Measurements from ENCODE around the gene PIWIL4.

PIWIL4 gene

DNA sequence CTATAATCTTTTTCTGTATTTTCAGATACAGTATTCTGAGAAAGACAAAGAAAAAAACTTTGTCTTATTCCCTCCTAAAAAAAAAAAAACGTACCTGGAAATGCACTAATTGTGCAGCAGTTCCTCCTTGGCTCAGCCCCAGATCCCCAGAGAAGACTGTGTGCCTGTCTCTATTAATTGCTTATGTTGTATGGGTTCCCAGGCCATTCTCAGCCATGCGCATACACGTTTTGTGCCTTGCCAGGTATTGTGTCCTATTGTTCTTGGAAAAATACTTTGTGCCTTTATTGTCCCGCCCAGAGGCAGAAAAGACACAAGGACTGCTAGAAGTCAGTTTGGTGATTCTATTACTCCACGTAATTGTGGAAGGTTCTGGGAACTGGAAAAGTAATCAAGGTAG lies 91.2 kb downstream of the PIWIL4 start:
- H3K27me3 ChIP-seq (ENCODE audit: control insufficient read depth, insufficient read depth, low read length): no peaks in the 10 kb centered on the region
- H3K9me3 ChIP-seq (ENCODE audit: control insufficient read depth, insufficient read depth, low read length): no peaks in the 10 kb centered on the region
- no peaks in the 10 kb centered on the region for H3K36me3 ChIP-seq (ENCODE audit: control insufficient read depth, insufficient read depth, low read length)
- H3K4me3 ChIP-seq (ENCODE audit: low read depth, low read length): no peak overlapping the region
- no peak overlapping the region for H3K9ac ChIP-seq (ENCODE audit: low read depth, low read length)
- H3K4me1 ChIP-seq (ENCODE audit: control insufficient read depth, insufficient read depth, low read length): peaks cover 20% of the 10 kb centered on the region

DNA sequence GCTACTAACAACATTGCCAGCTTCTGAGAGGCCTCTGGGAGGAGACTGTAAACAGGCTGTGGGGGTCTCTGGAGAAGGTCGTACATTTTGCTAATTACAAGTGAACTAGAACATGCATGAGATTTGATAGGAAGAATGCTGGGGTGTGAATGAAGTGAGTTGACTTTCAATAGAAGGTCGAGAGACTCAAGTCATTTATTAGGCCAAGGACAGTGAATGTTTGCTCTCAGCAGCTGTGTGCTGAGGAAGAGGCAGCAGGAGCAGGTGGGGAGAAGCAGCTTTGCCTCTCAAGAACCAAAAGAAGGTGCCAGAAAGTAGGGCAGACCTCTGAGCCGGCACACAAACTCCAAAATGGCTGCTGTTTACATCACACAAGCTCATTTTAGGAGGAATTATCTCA lies 91.7 kb downstream of the PIWIL4 start:
- peaks cover 20% of the 10 kb centered on the region for H3K4me1 ChIP-seq (ENCODE audit: control insufficient read depth, insufficient read depth, low read length)

DNA sequence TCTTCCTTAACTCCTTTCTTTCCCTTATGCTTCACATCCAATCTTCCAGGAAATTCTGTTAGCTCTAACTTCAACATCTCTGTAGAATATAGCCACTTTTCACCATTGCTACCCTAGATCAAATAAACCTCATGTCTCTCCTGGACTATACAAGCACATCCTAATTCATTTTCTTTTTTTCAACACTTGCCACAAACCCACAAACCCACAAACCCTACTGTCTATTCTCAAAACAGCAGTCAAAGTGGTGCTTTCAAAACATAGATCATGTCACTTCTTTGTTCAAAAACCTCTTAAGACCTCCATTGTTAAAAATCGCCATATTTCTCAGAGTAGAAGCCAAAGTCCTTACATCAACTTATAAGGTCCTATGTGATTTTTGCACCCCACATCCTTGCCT lies 94.3 kb downstream of the PIWIL4 start:
- H3K9me3 ChIP-seq (ENCODE audit: control insufficient read depth, insufficient read depth, low read length): no peaks in the 10 kb centered on the region
- no peak overlapping the region for H3K4me3 ChIP-seq (ENCODE audit: low read depth, low read length)
- no peaks in the 10 kb centered on the region for H3K27me3 ChIP-seq (ENCODE audit: control insufficient read depth, insufficient read depth, low read length)
- no peaks in the 10 kb centered on the region for H3K36me3 ChIP-seq (ENCODE audit: control insufficient read depth, insufficient read depth, low read length)
- peaks cover 17% of the 10 kb centered on the region for H3K4me1 ChIP-seq (ENCODE audit: control insufficient read depth, insufficient read depth, low read length)
- no peak overlapping the region for H3K9ac ChIP-seq (ENCODE audit: low read depth, low read length)

More for the DNA sequence above, 91.7 kb downstream of the PIWIL4 start:
- Histone ChIP-seq H3K9me3 (ENCODE audit: control insufficient read depth, insufficient read depth, low read length) (no peaks in the 10 kb centered on the region), H3K27me3 (ENCODE audit: control insufficient read depth, insufficient read depth, low read length) (no peaks in the 10 kb centered on the region), H3K36me3 (ENCODE audit: control insufficient read depth, insufficient read depth, low read length) (no peaks in the 10 kb centered on the region), H3K4me3 (ENCODE audit: low read depth, low read length) (no peak overlapping the region), H3K9ac (ENCODE audit: low read depth, low read length) (no peak overlapping the region)

DNA sequence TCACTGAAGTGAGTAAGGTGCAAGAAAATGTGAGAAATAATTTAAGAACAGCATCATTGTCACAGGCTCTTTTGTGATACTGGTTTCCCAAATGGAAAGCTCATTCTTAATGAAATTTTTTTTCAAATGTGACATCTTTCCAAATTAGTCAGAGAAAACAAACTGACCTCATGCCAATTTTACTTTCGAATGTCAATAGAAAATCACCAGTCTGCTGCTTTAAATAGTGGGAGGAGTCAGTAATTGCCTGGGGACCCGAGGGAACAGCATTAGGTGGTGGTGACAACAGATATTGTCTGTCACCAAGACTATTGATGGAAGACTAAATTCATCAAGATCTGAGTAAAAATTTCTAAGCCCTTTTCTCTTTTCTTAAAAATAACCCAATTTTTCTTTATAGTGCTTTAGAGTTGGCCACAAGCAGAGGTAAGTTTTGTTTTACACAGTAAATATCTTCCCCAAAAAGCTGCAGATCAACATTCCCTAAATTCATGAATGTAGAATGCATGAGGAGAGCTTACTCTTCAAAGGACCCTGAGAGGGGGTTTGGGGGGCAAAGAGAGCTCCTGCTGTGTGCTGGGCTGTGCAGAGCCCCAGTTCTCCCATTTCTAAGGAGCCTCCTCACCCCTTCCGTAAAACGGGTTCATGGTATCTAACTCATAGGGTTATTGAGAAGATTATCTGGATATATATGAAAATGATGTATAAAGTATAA lies 95.1 kb downstream of the PIWIL4 start:
- Histone ChIP-seq H3K27me3 (ENCODE audit: control insufficient read depth, insufficient read depth, low read length) (no peaks in the 10 kb centered on the region), H3K4me3 (ENCODE audit: low read depth, low read length) (no peak overlapping the region), H3K36me3 (ENCODE audit: control insufficient read depth, insufficient read depth, low read length) (no peaks in the 10 kb centered on the region), H3K9ac (ENCODE audit: low read depth, low read length) (no peak overlapping the region), H3K9me3 (ENCODE audit: control insufficient read depth, insufficient read depth, low read length) (no peaks in the 10 kb centered on the region), H3K4me1 (ENCODE audit: control insufficient read depth, insufficient read depth, low read length) (peaks cover 13% of the 10 kb centered on the region)

DNA sequence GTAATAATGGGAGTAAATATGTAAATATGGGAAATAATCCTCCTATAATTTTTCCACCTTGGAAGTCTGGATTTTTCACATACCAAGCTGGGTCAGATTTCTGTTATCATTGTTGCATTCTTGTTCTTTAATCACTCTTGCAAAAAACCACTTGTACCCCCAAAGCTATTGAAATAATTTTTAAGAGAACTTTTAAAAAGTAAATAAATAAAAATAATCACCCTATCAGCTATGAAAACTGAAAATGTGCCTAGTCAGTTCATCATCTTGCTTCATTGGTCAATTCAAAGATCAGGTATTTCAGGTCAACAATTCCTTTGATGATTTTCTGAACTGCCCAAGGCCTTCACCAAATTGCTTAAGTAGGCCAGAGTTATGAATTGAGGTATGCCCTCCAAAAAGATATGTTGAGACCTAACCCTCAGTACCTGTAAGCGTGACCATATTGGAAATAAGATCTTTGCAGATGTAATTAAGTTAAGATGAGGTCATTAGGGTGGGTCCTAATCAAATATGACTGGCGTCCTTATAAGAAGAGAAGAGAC lies 95.8 kb downstream of the PIWIL4 start:
- Histone ChIP-seq H3K36me3 (ENCODE audit: control insufficient read depth, insufficient read depth, low read length) (no peaks in the 10 kb centered on the region), H3K4me3 (ENCODE audit: low read depth, low read length) (no peak overlapping the region), H3K4me1 (ENCODE audit: control insufficient read depth, insufficient read depth, low read length) (peaks cover 10% of the 10 kb centered on the region), H3K9ac (ENCODE audit: low read depth, low read length) (no peak overlapping the region), H3K27me3 (ENCODE audit: control insufficient read depth, insufficient read depth, low read length) (no peaks in the 10 kb centered on the region), H3K9me3 (ENCODE audit: control insufficient read depth, insufficient read depth, low read length) (no peaks in the 10 kb centered on the region)

DNA sequence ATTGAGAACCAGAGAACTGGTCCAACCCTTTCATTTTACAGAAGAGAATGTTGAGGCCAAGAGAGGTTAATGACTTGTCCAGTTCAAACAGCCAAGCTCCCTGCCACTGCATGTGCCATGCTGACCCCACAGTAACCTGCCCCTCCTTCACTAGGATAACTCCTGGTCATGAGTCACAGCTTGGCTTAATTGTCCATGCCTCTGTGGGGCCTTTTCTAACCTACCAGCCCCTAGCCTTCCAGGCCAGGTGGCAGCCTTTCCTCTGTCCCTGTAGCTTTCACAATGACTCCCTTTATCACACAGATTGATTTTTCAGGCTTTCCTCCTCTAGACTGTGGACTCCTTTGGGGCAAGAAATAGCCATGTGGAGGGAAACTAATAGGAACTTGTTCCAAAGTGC lies 97.2 kb downstream of the PIWIL4 start:
- Histone ChIP-seq H3K27me3 (ENCODE audit: control insufficient read depth, insufficient read depth, low read length) (no peaks in the 10 kb centered on the region), H3K4me3 (ENCODE audit: low read depth, low read length) (no peak overlapping the region), H3K4me1 (ENCODE audit: control insufficient read depth, insufficient read depth, low read length) (peaks cover 7% of the 10 kb centered on the region), H3K9me3 (ENCODE audit: control insufficient read depth, insufficient read depth, low read length) (no peaks in the 10 kb centered on the region), H3K36me3 (ENCODE audit: control insufficient read depth, insufficient read depth, low read length) (no peaks in the 10 kb centered on the region), H3K9ac (ENCODE audit: low read depth, low read length) (no peak overlapping the region)

DNA sequence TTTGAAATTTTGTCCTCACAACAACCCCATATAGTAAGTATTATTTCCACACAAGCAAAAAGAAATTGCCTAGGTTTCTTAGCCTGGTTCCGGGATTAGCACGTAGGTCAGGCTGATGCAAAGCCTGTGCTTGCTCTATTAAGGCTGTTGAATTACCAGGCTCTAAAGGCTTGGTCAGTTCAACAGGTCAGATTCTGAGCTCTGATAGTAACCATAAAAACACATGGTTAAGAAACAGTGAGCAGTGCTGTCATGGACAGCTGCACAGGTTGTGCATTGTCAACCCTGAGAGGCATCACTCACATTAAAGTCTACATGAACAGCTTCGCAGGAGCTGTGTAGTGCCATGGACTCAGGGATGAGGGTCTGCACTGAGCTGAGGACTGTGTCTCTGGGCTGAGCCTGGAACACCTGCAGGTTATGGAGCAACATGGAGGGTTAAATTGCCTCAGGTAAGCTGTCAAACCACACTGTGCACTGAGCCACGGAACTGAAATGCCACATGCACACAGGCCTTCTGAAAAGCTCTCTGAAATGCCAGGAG lies 98.0 kb downstream of the PIWIL4 start:
- Histone ChIP-seq H3K4me1 (ENCODE audit: control insufficient read depth, insufficient read depth, low read length) (peaks cover 7% of the 10 kb centered on the region), H3K4me3 (ENCODE audit: low read depth, low read length) (no peak overlapping the region), H3K27me3 (ENCODE audit: control insufficient read depth, insufficient read depth, low read length) (no peaks in the 10 kb centered on the region), H3K9ac (ENCODE audit: low read depth, low read length) (no peak overlapping the region), H3K36me3 (ENCODE audit: control insufficient read depth, insufficient read depth, low read length) (no peaks in the 10 kb centered on the region), H3K9me3 (ENCODE audit: control insufficient read depth, insufficient read depth, low read length) (no peaks in the 10 kb centered on the region)

DNA sequence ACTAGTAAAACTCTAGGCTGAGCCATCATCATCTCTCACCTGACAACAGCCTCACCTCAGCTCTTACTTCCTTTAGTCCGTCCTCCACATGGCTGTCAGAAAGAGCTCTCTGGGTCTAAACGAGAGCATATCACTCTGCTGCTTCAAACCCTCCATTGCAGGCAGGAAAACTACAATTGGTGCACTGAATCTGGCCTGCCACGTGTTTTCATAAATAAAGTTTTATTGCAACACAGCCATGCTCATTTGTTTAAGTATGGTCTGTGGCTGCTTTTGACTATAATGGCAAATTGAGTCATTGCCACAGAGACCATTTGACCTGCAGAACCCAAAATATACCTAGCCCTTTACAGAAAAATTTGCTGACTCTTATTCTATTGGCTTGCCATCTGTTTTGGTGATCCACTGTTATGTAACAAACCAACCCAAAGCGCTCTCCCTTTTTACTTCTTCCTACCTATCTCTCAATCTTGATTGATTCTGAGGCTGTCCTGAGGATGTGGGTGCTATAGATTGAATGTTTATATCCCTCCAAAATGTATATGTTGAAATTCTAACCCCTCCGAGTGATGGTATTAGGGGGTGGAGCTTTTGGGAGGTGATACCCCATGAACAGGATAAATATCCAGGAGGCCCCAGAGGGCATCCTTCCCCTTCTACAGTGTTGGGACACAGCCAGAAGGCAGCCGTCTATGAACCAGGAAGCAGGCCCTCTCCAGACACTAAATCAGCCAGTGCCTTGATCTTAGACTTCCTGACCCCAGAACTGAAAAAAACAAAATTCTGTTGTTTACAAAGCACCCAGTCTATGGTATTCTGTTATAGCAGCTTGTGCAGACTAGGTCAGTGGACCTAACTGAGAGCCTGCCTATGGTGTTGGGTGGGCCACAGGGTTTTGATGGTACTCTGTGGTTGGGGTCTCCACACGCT lies 99.9 kb downstream of the PIWIL4 start:
- no peak overlapping the region for H3K4me3 ChIP-seq (ENCODE audit: low read depth, low read length)
- H3K4me1 ChIP-seq (ENCODE audit: control insufficient read depth, insufficient read depth, low read length): peaks cover 3% of the 10 kb centered on the region
- no peaks in the 10 kb centered on the region for H3K9me3 ChIP-seq (ENCODE audit: control insufficient read depth, insufficient read depth, low read length)
- no peaks in the 10 kb centered on the region for H3K27me3 ChIP-seq (ENCODE audit: control insufficient read depth, insufficient read depth, low read length)
- no peaks in the 10 kb centered on the region for H3K36me3 ChIP-seq (ENCODE audit: control insufficient read depth, insufficient read depth, low read length)
- H3K9ac ChIP-seq (ENCODE audit: low read depth, low read length): no peak overlapping the region

DNA sequence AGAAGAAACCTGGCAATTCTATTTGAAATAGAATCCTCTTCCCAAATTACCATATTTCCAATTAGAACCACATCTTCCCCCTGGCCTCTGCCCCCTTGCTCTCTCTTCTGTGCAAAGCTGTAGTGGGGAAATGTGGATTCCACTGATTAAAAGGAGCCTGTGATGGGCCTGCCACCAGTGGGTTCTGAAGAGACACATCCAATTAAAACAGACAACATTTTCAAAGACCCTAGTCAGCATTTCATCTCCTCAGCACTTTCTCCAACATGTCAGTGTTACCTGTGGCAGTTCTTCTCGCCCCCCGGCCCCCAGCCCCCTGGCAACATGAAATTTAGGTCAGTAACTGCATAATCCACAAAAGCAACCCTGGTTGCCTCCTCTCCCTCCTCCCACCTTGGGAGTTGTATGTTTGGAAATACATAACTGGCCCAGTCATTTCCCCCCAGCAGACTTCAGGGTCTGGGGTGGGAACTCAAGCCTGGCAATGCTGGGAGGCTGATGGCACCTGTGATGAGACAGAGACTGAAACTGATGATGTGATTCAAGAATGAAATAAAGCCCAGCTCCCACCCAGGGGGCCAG lies 101.1 kb downstream of the PIWIL4 start:
- no peaks in the 10 kb centered on the region for H3K36me3 ChIP-seq (ENCODE audit: control insufficient read depth, insufficient read depth, low read length)
- H3K4me1 ChIP-seq (ENCODE audit: control insufficient read depth, insufficient read depth, low read length): peaks cover 3% of the 10 kb centered on the region

DNA sequence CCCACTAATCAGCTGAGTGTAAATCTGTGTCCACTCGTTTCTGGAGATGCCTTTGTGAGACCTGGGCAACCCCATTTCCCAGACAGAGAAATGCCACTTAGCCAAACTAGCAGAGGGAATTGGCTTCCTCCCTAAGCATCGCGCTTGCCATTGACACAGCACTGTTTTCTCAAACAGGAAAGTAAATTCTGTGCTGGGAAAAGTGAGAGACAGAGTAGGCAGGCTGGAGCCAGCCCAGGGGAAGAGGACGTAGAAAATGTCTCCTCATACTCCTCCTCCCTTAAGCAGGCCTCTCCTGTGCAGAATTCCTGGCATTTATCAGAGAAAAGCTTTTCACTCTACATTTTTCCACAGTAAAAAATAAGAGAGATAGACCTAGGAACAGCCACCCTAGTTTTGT lies 101.9 kb downstream of the PIWIL4 start:
- Histone ChIP-seq H3K9me3 (ENCODE audit: control insufficient read depth, insufficient read depth, low read length) (no peaks in the 10 kb centered on the region), H3K27me3 (ENCODE audit: control insufficient read depth, insufficient read depth, low read length) (no peaks in the 10 kb centered on the region), H3K4me3 (ENCODE audit: low read depth, low read length) (no peak overlapping the region), H3K4me1 (ENCODE audit: control insufficient read depth, insufficient read depth, low read length) (peaks cover 3% of the 10 kb centered on the region), H3K9ac (ENCODE audit: low read depth, low read length) (no peak overlapping the region), H3K36me3 (ENCODE audit: control insufficient read depth, insufficient read depth, low read length) (no peaks in the 10 kb centered on the region)

More for the DNA sequence above, 101.1 kb downstream of the PIWIL4 start:
- no peak overlapping the region for H3K4me3 ChIP-seq (ENCODE audit: low read depth, low read length)
- H3K9ac ChIP-seq (ENCODE audit: low read depth, low read length): no peak overlapping the region
- no peaks in the 10 kb centered on the region for H3K9me3 ChIP-seq (ENCODE audit: control insufficient read depth, insufficient read depth, low read length)
- H3K27me3 ChIP-seq (ENCODE audit: control insufficient read depth, insufficient read depth, low read length): no peaks in the 10 kb centered on the region

Measured in iPS-15b (cell line).